K562 (cell line): ENCODE data around the gene SH3BGRL2. TPM values are rescaled to one million over a fixed set of nuclear protein-coding genes. Genes with fewer than 3 reads are reported as not detected.
A peak's percentile ranks its signal among the peaks of the same experiment; 100 is the strongest.

Experiments used
- ARID4B ChIP-seq: sonication (generic); formaldehyde crosslinking; IDR thresholded peaks from 2 replicates; pipeline ENCODE4 v1.8.0; 2022; ENCODE audit warnings: mild to moderate bottlenecking, missing genetic modification reagents
- CHCHD3 ChIP-seq: fragments of 250-450 bp; sonication (Bioruptor Pico); IDR thresholded peaks from 2 replicates; pipeline ENCODE4 v2.1.2; 2022; ENCODE audit warnings: mild to moderate bottlenecking
- E2F6 ChIP-seq, 2 experiments: IDR thresholded peaks; 2 replicates each; pipeline ENCODE4 v1.6.1; 2011; ENCODE audit warnings: borderline replicate concordance in 1 of 2, control low read depth in 1 of 2, low read depth in 1 of 2, low read length in 1 of 2, mild to moderate bottlenecking in 1 of 2, mixed read lengths in 1 of 2, moderate library complexity in 1 of 2; ENCODE audit not compliant: insufficient read depth in 1 of 2, insufficient read length in 1 of 2, poor library complexity in 1 of 2, severe bottlenecking in 1 of 2; ENCODE audit errors: extremely low read depth in 1 of 2
- ETS1 ChIP-seq: conservative IDR thresholded peaks from 2 replicates; pipeline ENCODE4 v1.6.1; 2011; ENCODE audit warnings: low read depth, mild to moderate bottlenecking, low read length; ENCODE audit not compliant: control insufficient read depth
- GMEB1 ChIP-seq: fragments of 250-450 bp; sonication (Bioruptor Pico); IDR thresholded peaks from 2 replicates; pipeline ENCODE4 v1.4.0; 2020; ENCODE audit warnings: mild to moderate bottlenecking
- POLR2G ChIP-seq: fragments of 200-400 bp; formaldehyde crosslinking; IDR thresholded peaks from 2 replicates; pipeline ENCODE4 v1.6.1; 2017; ENCODE audit warnings: low read depth, mild to moderate bottlenecking, antibody characterized with exemption, low read length, moderate library complexity
- SIN3B ChIP-seq: fragments of 450-650 bp; IDR thresholded peaks from 2 replicates; pipeline ENCODE4 v1.6.1; 2017; ENCODE audit warnings: low read depth, mild to moderate bottlenecking, moderate library complexity
- SMC3 ChIP-seq: conservative IDR thresholded peaks from 2 replicates; pipeline ENCODE4 v1.6.1; 2011; ENCODE audit warnings: low read depth, low read length, improper control_type of control experiment; ENCODE audit not compliant: insufficient read depth
- TAF9B ChIP-seq: fragments of 450-650 bp; IDR thresholded peaks from 2 replicates; pipeline ENCODE4 v1.6.1; 2018; ENCODE audit warnings: mild to moderate bottlenecking; ENCODE audit not compliant: partially characterized antibody
- THRB ChIP-seq: fragments of 450-650 bp; formaldehyde crosslinking; conservative IDR thresholded peaks from 2 replicates; pipeline ENCODE4 v1.4.0; 2022; ENCODE audit warnings: mild to moderate bottlenecking, missing genetic modification characterization
- ZKSCAN1 ChIP-seq: fragments of 150-350 bp; IDR thresholded peaks from 2 replicates; pipeline ENCODE4 v1.6.1; 2016; ENCODE audit warnings: low read depth, low read length
- ZNF12 ChIP-seq: sonication (generic); formaldehyde crosslinking; IDR thresholded peaks from 2 replicates; pipeline ENCODE4 v1.4.0; 2020; ENCODE audit warnings: mild to moderate bottlenecking, missing genetic modification reagents
- ZNF197 ChIP-seq: fragments of 200-800 bp; sonication (Bioruptor generic); IDR thresholded peaks from 2 replicates; pipeline ENCODE4 v1.6.1; 2016; ENCODE audit warnings: low read depth, missing genetic modification characterization, missing compliant biosample characterization
- ZNF57 ChIP-seq: fragments of 450-650 bp; formaldehyde crosslinking; IDR thresholded peaks from 2 replicates; pipeline ENCODE4 v1.4.0; 2020; ENCODE audit warnings: mild to moderate bottlenecking, moderate library complexity
- ZNF79 ChIP-seq: fragments of 250-450 bp; sonication (Bioruptor Pico); IDR thresholded peaks from 2 replicates; pipeline ENCODE4 v1.4.0; 2020; ENCODE audit warnings: low read depth, mild to moderate bottlenecking, moderate library complexity
- polyA plus RNA-seq, 8 experiments: library from polyadenylated mRNA; depleted of rRNA in 4 of 8; stranded (reverse) in 5 of 8; unstranded in 3 of 8; fragments of >200 nt; fragmentation: Nextera tagmentation in 2 of 8; fragmentation: Illumina TruSeq in 1 of 8; extraction: Ambion mirVana in 2 of 8; extraction: Trizol in 1 of 8; gene quantifications; 2 replicates each; pipeline versions ENCODE4 v1.2.1 to v1.2.3, GENCODE V29; 2011 to 2014; ENCODE audit warnings: inconsistent platforms in 1 of 8, missing spikeins in 1 of 8
- total RNA-seq, 7 experiments: library from RNA; depleted of rRNA in 6 of 7; stranded (reverse); fragments of >200 nt in 6 of 7; fragmentation: Illumina TruSeq in 2 of 7; extraction: Trizol in 2 of 7; gene quantifications; 2 replicates each; pipeline versions ENCODE4 v1.2.1 to v1.2.3, GENCODE V29; 2011 to 2021; ENCODE audit warnings: low replicate concordance in 1 of 7

SH3BGRL2 gene
- total and polyA plus RNA-seq, 9 of the 15 experiments (the other 6 are each of a cell fraction or from before 2014, with no cell fraction given), result 4.4 to 12.1 (median 7.3) TPM

GRCh38 chr6:79630883-79631692 is at the start of gene SH3BGRL2 (continued):
- TF ChIP-seq TAF9B, result no peak
- TF ChIP-seq ZNF12 (CRISPR knock-in tag), result no peak
- peak; percentile 26; the same call in 1 of the 2 replicates for TF ChIP-seq GMEB1 (CRISPR knock-in tag)
- TF ChIP-seq ZNF57 (CRISPR knock-in tag), result no peak
- TF ChIP-seq ZNF79, result no peak
- TF ChIP-seq ZNF197 (CRISPR knock-in tag), result no peak
- TF ChIP-seq SMC3, result no peak
- TF ChIP-seq POLR2G, result peak; percentile 99
- TF ChIP-seq CHCHD3 (CRISPR knock-in tag), result 0 out of 2 replicates have a peak, but pooled peaks have one; percentile 27
- no peak for TF ChIP-seq ZKSCAN1
- TF ChIP-seq ARID4B, result peak; percentile 59; the same call in 1 of the 2 replicates
- TF ChIP-seq THRB, result no peak
- TF ChIP-seq E2F6 (IDR thresholded peaks at IDR 0.05; ENCODE audit: borderline replicate concordance in 1 of 2, extremely low read depth in 1 of 2, insufficient read depth in 1 of 2, insufficient read length in 1 of 2, low read depth in 1 of 2, low read length in 1 of 2, poor library complexity in 1 of 2, severe bottlenecking in 1 of 2), result peak in 1 of 2 experiments; percentile 23
- TF ChIP-seq SIN3B, result no peak
- peak; percentile 94; the same call in 1 of the 2 replicates for TF ChIP-seq ETS1
